HG03460 (cell line): ENCODE measurements around the gene NUDT8.
"Not testable (repeated sequence)": the region's sequence is repeated elsewhere in the genome, so short reads cannot be mapped to it uniquely, and the experiment has no call there.

Experiments
- ATAC-seq: cut with Tn5 transposase; IDR thresholded peaks from one replicate; pipeline ENCODE4 v1.9.1; 2021; ENCODE audit not compliant: unreplicated experiment

The NUDT8 gene

GRCh38 chr11:67596753-67597300, 32.9 kb downstream of the NUDT8 start:
- ATAC-seq = no peak

- no peak for ATAC-seq
Measured at GRCh38 chr11:67594480-67594879, 35.3 kb downstream of the NUDT8 start.

GRCh38 chr11:67593565-67593905, 36.2 kb downstream of the NUDT8 start:
- no peak for ATAC-seq

- no peak for ATAC-seq
Measured at GRCh38 chr11:67592880-67593564, 36.7 kb downstream of the NUDT8 start.

GRCh38 chr11:67588899-67589415, 40.8 kb downstream of the NUDT8 start:
- not testable (repeated sequence) for ATAC-seq

GRCh38 chr11:67588136-67588503, 41.6 kb downstream of the NUDT8 start:
- peak; percentile 25 for ATAC-seq

GRCh38 chr11:67586568-67587250, 43.0 kb downstream of the NUDT8 start:
- ATAC-seq = no peak

GRCh38 chr11:67585911-67586310, 43.8 kb downstream of the NUDT8 start:
- no peak for ATAC-seq

- no peak for ATAC-seq
Measured at GRCh38 chr11:67584881-67585873, 44.6 kb downstream of the NUDT8 start.

- ATAC-seq = no peak
Measured at GRCh38 chr11:67584205-67584880, 45.4 kb downstream of the NUDT8 start.

GRCh38 chr11:67583247-67584204, 46.2 kb downstream of the NUDT8 start, which contains the start of gene GSTP1:
GSTP1 (plus strand) TSS chr11:67583812; CDS start chr11:67583844, 32 bp downstream.
- peak; percentile 39 for ATAC-seq

GRCh38 chr11:67582011-67582410, 47.7 kb downstream of the NUDT8 start:
- ATAC-seq = no peak

GRCh38 chr11:67581469-67581868, 48.3 kb downstream of the NUDT8 start:
- ATAC-seq = no peak

- no peak for ATAC-seq
Measured at GRCh38 chr11:67577951-67578350, 51.8 kb downstream of the NUDT8 start.
